ENCODE results near the gene BTBD10. TPM values are rescaled to one million over a fixed set of nuclear protein-coding genes. Genes with fewer than 3 reads are reported as not detected.

Gene BTBD10
- polyA plus RNA-seq, 10 donors, result 21.3 to 28.3 (median 26.1) TPM

- DNase-seq, result peak in 1 of 3 donors; percentile 87
These were observed 123.5 kb downstream of the BTBD10 start for GRCh38 chr11:13339195-13340153.

- DNase-seq, result no peak
These were observed 124.5 kb downstream of the BTBD10 start for GRCh38 chr11:13338427-13339069.

GRCh38 chr11:13338019-13338426 lies 125.0 kb downstream of the BTBD10 start:
- DNase-seq, result peak; percentile 32 to 59 (median 35)

Other genes with a start within 250 kb of the BTBD10 start
- gene BMAL1, start 185.4 kb downstream of the BTBD10 start, polyA plus RNA-seq (ENCODE audit: insufficient read length in 10 of 10), result 10 to 100 TPM in 4 of 10 donors, 1 to 10 TPM in 6; 5.2 to 13.4 (median 8.7) TPM
- not detected for gene PTH, start 32.8 kb upstream of the BTBD10 start, polyA plus RNA-seq (ENCODE audit: insufficient read length in 10 of 10)
- gene FAR1, start 205.4 kb upstream of the BTBD10 start, polyA plus RNA-seq (ENCODE audit: insufficient read length in 10 of 10), result 10 to 100 TPM; 37.5 to 62.5 (median 52.2) TPM